NCI-H1048 (cell line): Measurements from ENCODE around the gene SIK2.

Experiments
- DNase-seq: peaks from one replicate; lab custom pipeline; 2025; lab: John Stamatoyannopoulos, UW

Gene SIK2

DNA sequence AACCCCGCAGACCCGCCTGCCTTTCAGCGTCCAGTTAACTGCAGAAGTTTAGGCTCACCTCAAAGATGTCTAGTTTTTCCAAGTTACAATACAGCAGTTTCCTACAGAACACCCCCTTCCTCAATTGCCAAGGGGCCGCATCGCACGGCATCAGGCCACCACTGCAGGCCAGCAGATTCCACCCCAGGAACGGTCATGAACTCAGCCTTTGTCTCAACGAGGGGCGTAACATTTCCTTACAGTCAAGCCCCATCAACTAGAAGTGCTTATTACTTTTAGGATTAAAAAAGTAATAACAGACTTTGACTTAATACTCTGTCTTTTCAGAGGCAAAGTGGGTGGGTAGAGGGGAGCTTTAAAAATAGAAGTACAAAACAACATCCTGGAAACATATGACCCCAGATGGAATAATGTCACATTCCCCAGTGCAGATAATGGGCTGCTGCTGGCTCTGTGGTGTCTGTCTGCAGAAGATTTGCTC is 127.6 kb downstream of the SIK2 start:
- DNase-seq = no peak

DNA sequence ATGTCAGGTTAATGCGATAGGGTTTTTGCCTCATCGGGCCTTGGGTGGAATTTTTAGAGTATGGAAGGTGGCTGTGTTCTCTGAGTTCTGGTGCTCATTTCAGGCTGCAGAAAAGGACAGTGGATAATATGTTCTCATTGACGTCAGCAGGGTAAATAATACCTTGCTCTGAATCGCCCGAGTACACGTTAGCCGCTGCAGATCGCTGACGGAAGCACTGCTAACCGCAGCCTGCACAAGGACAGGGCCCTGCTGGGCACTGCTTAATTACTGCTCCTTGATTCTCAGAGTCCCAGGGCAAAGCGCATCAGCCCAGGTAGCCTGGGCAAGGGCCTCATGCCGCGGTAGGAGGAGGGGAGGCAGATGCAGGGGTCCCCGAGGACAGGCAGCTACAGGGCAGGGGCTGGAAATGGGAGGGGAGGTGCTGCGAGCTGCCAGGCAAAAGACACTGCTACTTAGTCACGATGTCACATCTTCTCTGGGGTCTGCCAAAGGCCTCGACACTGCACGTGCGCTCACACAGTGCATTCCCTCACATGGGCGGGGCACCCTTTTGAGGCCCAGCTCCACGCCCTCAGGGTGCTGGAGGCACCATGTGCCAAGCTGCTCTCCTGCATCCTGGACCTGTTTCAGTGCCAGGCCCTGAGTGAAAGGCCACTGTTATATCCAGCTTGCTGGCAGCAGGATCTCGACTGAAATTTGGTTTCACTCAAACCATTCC is 128.8 kb downstream of the SIK2 start:
- no peak for DNase-seq

DNA sequence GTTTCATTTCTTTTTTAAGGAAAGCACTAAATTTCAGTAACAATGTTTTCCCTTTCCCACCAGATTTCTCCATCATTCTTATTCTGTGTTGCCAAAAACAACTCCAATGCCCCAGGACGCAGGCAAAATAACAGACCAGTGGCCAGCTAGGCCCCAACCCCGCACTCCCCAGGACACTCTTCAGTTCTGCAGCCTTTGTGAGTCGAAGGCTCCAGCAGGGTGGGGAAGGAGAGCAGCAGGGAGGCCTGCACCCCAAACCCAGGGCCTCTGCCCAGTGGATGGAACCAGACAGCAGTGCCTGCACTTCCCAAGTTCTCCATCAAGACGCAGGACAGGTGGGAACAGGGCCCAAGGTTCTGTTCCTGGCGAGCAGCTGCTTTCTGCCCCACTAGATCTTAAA is 129.6 kb downstream of the SIK2 start:
- no peak for DNase-seq

DNA sequence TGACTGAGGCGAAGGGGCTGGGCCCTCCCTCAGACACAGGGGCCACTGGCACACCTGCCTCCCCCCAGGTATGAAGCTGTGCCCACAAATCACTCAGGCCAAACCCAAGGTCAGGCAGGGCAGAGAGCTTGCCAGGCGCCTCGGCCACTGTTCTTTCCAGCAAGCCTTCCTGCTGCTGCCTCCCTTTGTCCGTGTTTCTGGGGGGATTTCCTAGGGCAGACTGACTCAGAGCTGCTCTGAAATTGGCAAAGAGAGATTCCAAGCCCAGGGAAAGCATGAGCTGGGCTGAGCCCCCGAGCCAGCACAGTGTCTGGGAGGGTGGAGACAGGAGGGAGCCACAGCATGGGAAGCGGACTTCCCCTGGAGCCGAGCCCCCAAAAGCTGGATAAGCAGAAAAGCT is 130.8 kb downstream of the SIK2 start:
- no peak for DNase-seq

DNA sequence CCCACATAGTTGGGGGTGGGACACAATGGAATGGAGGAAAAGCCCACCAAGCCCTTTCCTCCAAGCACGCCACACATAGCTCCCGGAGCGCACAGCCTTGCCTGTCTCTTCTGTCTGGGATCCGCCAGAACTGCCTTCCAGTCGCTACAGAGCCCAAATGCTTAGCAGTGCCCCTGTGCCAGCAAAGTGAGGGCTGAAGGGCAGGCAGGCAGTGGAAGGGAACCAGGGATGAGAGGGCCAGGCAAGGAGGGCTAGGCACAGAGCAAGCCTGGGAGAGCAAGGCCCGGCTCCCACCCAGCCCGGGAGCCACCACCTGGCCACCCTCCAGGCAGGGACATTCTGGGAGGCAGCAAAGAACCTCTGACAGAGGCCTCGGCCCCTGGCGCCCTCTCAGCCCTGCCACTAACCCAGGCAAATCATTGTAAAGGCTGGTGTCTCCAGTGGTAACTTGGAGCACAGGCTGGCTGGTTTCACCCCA is 131.4 kb downstream of the SIK2 start:
- DNase-seq = no peak

DNA sequence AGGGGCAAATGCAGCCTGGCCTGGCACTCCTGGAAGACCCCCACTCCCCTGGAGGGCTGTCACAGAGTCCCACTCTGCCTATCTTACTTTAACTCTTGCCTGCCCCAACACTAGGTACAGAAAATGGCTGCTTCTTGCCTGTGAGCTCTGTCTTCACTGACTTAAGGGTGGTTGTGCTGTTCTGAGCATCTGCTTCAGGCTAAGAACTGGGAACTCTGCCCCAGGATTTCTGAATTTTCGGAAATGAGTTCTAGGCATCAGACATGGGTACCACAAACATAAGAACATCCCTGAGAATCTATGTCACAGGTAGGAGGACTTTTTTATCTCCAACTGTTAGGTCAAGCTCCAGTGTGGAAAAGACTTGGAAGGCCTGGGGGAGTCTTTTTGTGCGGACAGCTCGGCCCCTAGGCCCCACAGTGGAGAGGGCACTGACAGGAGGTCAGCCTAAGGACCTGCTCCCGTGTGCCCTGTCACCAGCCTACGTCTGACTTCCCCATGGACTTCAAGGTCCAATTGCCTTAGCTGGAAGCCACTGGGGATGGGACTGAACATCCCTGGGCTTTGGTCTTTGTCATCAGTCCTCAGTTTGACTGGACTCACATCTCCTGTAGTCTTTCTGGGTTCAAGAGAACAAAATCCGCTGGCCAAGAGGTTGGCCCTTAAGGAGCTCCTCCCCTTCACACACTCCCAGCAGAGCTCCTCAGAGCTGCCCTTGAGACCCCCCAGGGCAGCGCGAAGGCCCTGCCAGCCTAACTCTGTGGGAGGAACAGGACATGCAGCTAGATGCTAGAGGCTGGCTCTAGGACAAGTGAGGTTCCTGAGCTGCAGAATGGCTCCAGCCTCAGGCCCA is 132.1 kb downstream of the SIK2 start:
- DNase-seq = no peak

DNA sequence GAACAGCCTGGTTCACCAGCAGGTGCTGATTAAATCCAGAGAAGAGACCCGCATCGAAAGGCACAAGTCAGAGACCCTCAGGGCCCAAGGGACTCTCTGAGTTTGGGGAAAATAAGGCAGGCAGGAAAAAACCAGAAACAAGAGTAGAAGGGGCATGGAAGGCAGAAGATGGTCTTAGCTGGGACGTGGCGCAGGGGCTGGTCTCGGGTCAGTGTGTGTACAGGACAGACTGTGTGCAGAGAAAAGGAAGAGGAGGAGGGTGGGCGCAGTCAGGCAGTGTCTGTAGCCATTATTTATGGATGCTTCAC is 132.7 kb downstream of the SIK2 start:
- DNase-seq = no peak

DNA sequence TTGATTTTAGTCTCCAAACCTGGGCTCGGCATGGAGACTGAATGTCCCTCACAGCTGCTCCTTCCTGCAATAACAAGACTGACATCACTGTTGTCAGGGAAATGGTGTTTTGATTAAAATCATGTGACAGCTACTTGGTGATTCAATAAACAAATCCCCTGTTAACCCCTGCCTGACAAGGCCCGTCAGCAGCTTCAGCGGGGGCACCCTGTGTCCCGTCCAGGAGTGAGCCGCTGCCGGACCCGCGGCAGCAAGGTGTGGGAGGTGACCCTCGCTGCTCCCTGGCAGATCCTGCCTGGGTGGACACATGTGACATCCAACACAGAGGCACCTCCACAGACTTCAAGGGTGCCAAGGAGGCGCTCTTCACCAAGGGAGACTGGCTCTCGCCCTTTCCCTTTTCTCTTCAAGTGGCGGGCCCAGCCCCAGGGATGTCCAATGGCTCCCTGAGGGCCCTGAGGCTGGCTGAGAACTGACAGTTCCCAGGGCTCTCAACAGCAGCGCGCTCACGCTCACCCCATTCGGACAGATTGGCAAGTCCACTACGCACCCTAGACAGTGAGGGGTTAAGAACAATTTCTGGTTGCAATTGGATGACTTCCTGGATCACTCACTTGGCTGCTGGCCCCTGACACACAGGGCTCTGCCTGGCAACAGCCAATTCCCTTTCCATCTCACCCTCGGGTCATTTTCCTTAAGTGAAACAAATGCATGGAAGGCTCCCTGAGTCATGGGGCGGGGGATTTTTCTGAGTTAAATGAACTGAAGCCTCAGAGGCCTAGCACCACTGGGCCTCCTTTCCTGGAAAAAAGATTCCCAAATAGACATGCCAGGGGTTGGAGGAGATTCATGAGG is 133.2 kb downstream of the SIK2 start:
- peak; percentile 63 for DNase-seq

DNA sequence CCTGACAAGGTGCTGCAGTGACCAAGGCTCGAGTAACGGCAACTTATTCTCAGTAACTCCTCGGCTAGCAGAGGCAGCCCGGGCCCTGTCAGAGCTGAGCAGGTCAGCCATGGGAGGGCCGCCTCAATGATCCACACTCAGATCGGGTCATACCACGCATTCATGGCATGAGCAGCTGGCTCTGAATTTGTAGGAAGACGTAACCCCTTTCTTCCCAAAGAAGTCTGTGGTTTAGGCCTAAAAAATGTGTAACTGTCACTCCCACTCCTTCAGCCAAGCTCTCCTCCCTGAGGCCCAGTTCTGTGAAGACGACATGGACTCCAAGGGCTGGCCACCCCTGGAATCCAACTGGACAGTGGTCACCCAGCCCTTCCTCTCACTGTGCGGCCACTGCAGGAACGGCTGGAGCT is 133.9 kb downstream of the SIK2 start:
- DNase-seq = no peak

DNA sequence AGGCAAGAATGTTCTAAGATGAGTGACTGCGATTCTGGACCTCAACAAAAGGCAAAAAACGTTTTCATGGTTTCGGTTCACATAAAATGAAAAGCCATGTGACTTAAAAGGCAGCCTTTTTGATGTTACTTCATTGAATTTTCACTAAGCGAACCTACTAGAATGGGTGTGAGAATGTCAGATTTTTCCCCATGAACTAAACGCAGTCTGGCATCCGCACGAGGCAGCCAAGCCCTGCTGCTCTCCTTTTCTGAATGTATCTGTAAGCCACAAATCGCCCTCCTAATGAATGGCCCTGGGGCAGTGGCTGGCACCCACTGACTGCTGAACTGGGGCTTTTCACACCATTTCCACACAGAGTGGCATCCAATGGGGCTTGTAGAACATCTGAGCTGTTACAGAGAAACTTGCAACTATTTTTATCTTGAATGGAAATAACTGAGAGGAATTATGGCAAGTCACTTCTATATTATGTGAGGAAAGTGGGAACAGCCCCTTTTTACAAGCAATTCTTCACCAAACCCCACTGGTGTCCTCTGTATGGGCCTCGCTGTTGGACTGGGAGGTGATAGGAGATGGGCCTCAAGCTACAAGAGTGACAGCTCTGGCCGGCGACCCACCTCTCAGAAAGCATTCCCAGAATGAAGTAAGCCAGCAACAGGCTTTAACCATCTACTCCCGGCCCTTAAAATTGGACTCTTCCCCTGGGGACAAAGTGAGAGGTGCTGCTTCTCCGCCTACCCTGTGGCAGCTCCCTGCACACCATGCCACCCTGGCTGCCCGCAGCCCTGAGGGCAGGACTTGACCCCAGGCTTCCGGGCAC is 134.6 kb downstream of the SIK2 start:
- no peak for DNase-seq

DNA sequence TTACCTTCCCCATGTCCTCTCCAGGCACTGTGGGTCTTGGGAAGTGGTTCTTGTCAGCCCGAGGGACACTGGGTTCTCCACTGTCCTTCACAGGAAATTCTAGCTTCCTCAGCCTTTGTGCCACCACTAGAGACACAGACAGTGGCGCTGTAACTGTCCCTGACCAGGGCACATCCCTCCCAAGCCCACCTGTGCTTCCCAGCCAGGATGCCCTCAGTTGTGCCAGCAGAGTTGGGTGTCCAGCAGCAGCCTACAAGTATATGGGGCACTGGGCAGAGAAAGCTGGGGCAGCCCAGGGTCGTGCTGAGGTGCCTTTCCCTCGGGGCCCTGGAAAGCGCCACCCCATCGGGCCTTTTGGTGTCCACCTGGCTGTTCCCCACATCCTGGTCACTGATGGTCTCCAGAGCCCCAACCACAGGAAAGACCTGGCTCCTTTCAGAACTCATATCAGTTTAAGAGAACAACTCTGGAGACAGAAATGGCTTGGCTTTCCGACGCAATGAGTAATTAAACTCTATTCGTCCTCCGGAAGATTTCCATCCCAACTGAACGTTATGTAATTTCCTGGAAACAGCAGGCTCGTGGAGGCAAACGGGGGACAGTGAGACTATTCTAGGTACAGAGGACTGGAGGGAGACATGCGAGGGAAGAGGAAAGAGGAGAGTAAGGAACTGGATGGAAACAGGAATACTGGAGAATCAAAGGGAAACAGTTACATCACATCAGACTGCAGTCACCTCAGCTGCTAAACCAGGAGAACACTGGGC is 135.4 kb downstream of the SIK2 start:
- no peak for DNase-seq

DNA sequence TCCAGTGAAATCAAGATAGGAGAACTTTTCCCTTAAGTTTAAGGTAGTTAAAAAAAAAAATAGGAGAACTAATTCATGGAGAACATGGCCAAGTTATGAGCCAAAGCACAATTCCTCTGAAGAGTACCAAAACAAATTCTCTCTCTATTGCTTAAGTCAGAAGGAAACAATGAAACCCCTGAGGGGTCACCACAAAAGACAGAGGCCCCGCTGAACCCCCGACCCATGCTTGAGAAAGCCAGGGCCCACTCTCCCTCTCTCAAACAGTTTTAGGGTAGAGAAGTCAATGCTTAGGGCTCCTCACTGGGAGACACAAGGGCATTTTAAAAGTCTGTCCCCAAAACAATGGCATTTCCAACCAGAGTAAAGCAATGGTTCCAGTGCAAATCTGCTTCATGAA is 137.1 kb downstream of the SIK2 start:
- no peak for DNase-seq

DNA sequence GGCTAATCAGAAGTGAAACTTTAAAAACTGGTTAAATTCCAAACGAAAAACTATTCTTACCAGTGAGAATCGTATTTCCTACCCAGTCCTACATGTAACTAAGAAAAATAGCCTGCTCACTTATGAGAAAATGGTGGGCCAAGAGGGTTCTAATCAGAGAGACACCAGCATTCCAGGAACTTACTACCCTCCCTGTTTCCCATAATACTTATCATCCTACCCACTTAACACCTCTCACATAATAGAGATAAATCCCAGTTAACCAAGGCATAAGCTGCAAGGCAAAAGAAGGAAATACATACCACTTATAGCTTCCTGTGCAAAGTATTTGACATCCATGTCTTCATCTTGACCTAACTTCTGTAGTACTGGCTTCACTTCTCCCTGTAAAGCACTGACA is 139.5 kb downstream of the SIK2 start:
- no peak for DNase-seq

DNA sequence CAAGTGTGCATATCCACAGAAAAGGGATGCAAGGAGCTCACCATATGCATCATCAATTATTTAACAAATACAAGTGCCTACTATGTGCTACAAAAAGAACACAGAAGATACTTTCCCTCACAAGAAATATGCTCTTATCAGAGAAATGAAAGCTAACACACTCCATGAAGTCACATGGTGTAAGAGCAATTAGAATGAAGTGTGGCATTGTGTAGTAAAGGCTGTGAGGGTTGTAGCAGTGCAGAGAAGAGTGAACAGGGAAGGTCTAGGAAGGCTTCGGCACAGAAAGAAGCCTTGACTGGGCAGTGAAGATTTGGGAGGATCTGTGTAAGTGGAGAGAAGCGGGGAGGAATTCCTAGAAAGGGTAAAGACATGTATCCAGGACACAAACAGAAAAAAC is 141.5 kb downstream of the SIK2 start:
- no peak for DNase-seq

DNA sequence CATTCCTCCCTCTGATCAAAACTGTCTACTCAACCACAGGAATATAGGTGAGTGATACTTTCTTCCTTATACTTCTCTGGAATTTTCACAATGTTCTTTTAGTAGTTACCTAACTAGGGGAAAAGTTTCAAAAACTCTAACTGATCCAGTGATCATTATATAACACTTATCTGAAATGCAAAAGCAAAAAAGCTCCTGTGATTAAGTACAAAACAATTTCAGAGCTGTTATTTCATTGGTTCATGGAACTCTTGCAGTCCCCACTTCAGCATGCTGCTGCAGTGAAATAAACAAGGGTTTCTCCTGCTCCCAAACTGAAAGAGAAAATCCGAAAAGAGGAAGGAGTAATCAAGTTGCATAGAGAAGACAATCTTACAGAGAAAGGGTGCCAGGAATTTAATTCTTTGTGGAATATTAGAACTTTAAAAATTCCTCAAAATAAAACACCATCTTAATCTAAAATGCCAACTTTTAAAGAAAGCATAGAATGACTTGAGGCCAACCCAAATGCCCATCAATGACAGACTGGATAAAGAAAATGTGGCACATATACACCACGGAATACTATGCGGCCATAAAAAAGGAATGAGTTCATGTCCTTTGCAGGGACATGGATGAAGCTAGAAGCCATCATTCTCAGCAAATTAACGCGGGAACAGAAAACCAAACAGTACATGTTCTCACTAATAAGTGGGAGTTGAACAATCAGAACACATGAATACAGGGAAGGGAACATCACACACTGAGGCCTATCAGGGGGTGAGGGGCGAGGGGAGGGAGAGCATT is 143.7 kb downstream of the SIK2 start:
- DNase-seq = no peak

DNA sequence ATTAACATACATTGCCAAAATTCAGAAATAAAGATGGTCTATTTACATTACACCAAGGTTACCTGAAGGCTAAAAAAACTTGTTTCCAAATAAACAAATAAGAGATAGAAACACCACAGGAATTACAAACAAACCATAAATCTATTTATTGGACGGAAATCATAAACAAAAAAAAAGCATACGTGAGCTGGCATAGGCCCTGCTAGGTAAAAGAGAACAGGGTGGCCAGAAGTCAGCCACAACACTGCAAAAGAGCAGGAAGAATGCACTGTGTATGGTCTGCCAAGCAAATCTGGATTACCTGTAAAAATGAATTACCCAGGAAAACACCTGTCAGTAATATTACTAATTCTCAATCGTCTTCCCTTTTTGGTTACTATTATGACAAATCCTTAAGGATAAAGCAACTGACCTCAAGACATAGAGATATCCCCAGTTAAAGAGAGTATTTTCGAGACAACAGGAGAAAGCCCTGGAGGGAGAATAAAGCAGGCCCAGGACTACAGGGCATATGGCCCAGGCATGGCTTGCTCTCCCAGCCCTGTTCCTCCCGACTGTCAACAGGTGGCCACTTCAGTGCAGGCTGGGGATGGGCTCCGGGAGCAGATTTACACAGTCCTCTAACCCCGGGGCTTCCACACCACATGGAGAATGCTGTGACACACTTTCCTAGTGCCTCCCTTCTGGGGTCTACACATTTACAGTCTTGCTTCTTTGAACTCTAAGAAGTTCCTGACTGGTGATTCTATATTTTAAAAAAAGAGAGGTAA is 146.0 kb downstream of the SIK2 start:
- no peak for DNase-seq

DNA sequence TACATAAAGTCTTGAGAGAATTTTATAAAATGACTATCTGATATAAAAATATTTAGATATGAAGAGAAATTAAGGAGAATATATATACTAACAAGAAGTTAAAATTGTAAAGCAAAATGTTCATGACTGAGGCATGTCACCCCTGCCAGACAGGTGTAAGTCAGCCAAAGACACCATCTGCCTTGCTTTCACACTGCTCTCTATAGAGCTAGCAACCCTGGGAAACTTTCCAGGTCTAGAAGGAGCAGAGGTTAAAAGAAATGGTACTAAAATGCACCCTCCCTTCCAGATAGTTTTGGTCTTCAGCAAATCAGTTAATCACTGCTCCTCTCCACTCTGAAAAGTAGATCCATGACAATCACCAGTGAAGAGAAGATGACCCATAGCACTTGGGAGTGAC is 147.4 kb downstream of the SIK2 start:
- DNase-seq = no peak

DNA sequence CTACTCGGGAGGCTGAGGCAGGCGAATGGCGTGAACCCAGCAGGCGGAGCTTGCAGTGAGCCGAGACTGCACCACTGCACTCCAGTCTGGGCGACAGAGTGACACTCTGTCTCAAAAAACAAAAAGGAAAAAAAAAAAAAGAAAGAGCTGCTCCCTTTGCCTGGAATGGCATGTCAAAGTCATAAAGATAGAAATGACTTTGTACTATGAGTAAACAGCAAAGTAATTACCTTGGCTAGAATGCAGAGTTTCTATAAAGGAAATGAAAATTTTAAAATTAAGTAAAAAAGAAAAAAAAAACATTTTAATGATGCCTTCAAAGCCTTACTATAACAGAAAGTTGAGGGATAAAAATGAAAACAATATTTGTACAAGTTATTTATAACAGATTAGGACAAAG is 153.8 kb downstream of the SIK2 start:
- no peak for DNase-seq

DNA sequence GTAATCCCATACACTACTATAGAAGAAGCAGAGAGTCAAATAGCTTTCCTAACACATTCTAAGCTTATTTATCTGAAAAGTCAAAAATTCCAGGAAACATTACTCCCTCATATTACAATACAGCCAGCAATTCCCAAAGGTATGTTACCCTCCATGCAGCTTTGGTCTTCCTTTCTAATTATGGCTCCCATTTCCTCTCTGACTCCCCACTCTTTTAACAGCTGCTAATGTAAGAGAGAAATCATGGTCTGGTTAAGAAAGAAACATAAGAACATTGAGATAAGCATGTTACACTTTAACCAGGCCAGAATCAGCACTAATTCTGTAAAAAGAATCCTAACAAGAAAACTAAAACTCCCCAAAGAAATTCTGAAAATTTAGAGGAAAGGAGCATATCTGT is 157.1 kb downstream of the SIK2 start:
- DNase-seq = no peak
